ENCODE measurements around the gene IL17RD. TPM values are rescaled to one million over a fixed set of nuclear protein-coding genes. Genes with fewer than 3 reads are reported as not detected.

IL17RD gene
- total RNA-seq, 1 donor from 2014 or later, result 17.2 TPM

GRCh38 chr3:57160076-57160764 lies 4.9 kb downstream of the IL17RD start:
- Histone ChIP-seq H3K4me1 (peaks cover 76% of the 10 kb centered on the region), H3K36me3 (no peaks in the 10 kb centered on the region), H3K4me3 (no peak overlapping the region), H3K27ac (peak overlapping the region; percentile 70), H3K27me3 (no peaks in the 10 kb centered on the region), H3K9me3 (no peaks in the 10 kb centered on the region)
- intact Hi-C loops (cut with DNase I), result loop anchor here (10.0 kb wide), 1 partner anchor 155 kb away; no protein-coding TSS in a partner anchor
- DNase-seq (ENCODE audit: extremely low spot score in 2 of 2), result no peak
- TF ChIP-seq POLR2AphosphoS5 (IDR thresholded peaks at IDR 0.05; ENCODE audit: insufficient read depth in 1 of 2, low read depth in 1 of 2) (peak in 1 of 2 donors; percentile 35), POLR2A (IDR thresholded peaks at IDR 0.05) (no peak)
- TF ChIP-seq, protein P1, sequence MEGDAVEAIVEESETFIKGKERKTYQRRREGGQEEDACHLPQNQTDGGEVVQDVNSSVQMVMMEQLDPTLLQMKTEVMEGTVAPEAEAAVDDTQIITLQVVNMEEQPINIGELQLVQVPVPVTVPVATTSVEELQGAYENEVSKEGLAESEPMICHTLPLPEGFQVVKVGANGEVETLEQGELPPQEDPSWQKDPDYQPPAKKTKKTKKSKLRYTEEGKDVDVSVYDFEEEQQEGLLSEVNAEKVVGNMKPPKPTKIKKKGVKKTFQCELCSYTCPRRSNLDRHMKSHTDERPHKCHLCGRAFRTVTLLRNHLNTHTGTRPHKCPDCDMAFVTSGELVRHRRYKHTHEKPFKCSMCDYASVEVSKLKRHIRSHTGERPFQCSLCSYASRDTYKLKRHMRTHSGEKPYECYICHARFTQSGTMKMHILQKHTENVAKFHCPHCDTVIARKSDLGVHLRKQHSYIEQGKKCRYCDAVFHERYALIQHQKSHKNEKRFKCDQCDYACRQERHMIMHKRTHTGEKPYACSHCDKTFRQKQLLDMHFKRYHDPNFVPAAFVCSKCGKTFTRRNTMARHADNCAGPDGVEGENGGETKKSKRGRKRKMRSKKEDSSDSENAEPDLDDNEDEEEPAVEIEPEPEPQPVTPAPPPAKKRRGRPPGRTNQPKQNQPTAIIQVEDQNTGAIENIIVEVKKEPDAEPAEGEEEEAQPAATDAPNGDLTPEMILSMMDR (IDR thresholded peaks at IDR 0.05), result no peak

DNA sequence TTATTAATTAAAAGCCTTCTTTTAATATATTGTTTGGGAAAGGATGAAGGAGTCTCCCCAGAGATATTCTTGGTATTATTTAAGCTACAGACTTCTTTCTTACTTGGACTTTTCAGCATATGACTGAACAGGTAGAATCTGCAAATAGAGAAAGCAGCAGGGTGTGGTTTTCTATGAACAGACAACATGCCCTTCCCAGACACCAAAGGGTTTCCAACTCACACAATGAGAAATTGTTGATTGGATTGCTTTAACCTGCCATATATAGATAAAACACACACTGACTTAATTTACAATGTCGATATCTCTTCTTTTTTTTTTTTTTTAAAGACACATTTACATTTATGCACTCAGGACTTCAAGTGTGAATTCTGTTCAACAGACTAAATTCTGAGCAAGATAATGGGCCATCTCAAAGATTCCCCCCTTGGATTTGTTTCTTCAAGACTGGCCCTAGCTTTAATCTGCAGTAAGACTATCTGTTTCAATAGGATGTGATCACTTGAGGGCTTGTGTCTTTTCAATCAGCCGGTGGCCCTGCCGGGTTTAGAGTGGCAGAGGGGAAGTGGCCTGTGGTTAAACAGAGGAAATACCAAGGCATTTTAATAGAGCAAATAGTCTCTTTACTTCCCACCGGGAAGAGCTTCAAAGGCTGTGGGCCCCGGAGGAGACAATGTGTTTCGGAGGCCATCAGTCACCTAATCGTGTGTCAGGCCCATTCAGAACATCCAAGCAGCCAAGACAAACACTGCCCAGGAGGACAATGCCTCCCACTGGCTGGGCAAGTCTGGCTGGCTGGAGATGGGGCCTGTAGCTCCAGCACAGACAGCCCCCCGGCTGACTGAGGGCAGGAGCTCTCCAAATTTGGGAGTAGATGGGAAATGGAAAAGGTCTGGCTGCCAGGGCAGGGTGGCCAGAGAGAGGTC lies 6.1 kb downstream of the IL17RD start:
- Histone ChIP-seq H3K36me3 (no peaks in the 10 kb centered on the region), H3K4me3 (no peak overlapping the region), H3K27ac (peak overlapping the region; percentile 70), H3K9me3 (no peaks in the 10 kb centered on the region), H3K4me1 (peaks cover 68% of the 10 kb centered on the region), H3K27me3 (no peaks in the 10 kb centered on the region)
- intact Hi-C loops (cut with DNase I), result no loop called here
- no peak for DNase-seq (ENCODE audit: extremely low spot score in 2 of 2)
- TF ChIP-seq, protein P1 (IDR thresholded peaks at IDR 0.05), result no peak
- TF ChIP-seq POLR2AphosphoS5 (IDR thresholded peaks at IDR 0.05; ENCODE audit: insufficient read depth in 1 of 2, low read depth in 1 of 2), result peak in 1 of 2 donors; percentile 14
- no peak for TF ChIP-seq POLR2A (IDR thresholded peaks at IDR 0.05)

GRCh38 chr3:57158325-57158724 lies 6.8 kb downstream of the IL17RD start:
- TF ChIP-seq POLR2A (IDR thresholded peaks at IDR 0.05) (no peak), POLR2AphosphoS5 (IDR thresholded peaks at IDR 0.05; ENCODE audit: insufficient read depth in 1 of 2, low read depth in 1 of 2) (no peak)
- TF ChIP-seq, protein P1 (IDR thresholded peaks at IDR 0.05), result no peak
- H3K9me3 ChIP-seq, result no peaks in the 10 kb centered on the region
- H3K27ac ChIP-seq, result no peak overlapping the region
- H3K4me1 ChIP-seq, result peaks cover 60% of the 10 kb centered on the region
- intact Hi-C loops (cut with DNase I), result no loop called here
- H3K27me3 ChIP-seq, result no peaks in the 10 kb centered on the region
- H3K36me3 ChIP-seq, result no peaks in the 10 kb centered on the region
- DNase-seq (ENCODE audit: extremely low spot score in 2 of 2), result no peak
- H3K4me3 ChIP-seq, result no peak overlapping the region

DNA sequence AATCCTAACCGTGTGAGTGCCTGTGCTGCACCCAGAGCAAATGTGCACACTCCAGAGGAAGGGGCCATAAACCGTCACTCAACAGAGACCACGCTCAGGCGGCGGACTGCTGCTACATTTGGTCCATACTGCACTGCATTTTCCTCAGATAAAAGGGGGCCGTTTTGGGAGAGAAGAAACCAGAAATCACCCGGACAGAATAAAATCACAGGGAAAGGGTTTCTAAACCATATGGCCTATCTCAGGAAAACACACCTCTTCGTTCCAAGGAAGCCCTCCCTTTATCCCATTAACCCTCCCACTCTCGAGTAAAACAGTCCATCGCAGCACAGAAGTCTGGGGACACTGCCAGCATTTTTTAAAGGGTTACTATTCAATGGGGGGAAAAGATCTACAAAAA lies 7.6 kb downstream of the IL17RD start:
- no peak overlapping the region for H3K4me3 ChIP-seq
- TF ChIP-seq, protein P1 (IDR thresholded peaks at IDR 0.05), result no peak
- TF ChIP-seq POLR2AphosphoS5 (IDR thresholded peaks at IDR 0.05; ENCODE audit: insufficient read depth in 1 of 2, low read depth in 1 of 2) (no peak), POLR2A (IDR thresholded peaks at IDR 0.05) (no peak)
- peak overlapping the region; percentile 41 for H3K27ac ChIP-seq

More for the DNA sequence above, 7.6 kb downstream of the IL17RD start:
- peaks cover 54% of the 10 kb centered on the region for H3K4me1 ChIP-seq
- no peaks in the 10 kb centered on the region for H3K9me3 ChIP-seq
- intact Hi-C loops (cut with DNase I), result no loop called here
- DNase-seq (ENCODE audit: extremely low spot score in 2 of 2), result no peak
- no peaks in the 10 kb centered on the region for H3K27me3 ChIP-seq
- no peaks in the 10 kb centered on the region for H3K36me3 ChIP-seq

Data from vagina (tissue), 2 donors.